Natural killer cell (primary cell): ENCODE results near the gene VPS52. TPM values are rescaled to one million over a fixed set of nuclear protein-coding genes. Genes with fewer than 3 reads are reported as not detected.

Source experiments
- ATAC-seq, 3 donors: fragments of 150-1000 bp in 2 of 3; fragments of 200-7000 bp in 1 of 3; cut with Tn5 transposase; 1 replicate in 1 of 3; 2 replicates in 2 of 3; pipeline ENCODE4 v1.10.0; 2021; ENCODE audit warnings: mild to moderate bottlenecking in 2 of 3, moderate library complexity in 2 of 3
- DNase-seq, 2 donors: peaks; one replicate each; pipeline versions ENCODE4 v3.0.0 to v3.0.0-alpha.2; 2013 to 2021; ENCODE audit warnings: mixed read lengths in 1 of 2
- H3K27ac ChIP-seq: one replicate; pipeline ENCODE4 v1.5.1; 2013; ENCODE audit warnings: mild to moderate bottlenecking, low read length
- H3K27me3 ChIP-seq: one replicate; pipeline ENCODE4 v1.6.1; 2013; ENCODE audit warnings: low read length; ENCODE audit not compliant: control insufficient read depth, insufficient read depth
- H3K36me3 ChIP-seq: one replicate; pipeline ENCODE4 v1.6.1; 2013; ENCODE audit warnings: low read length; ENCODE audit not compliant: control insufficient read depth, insufficient read depth
- H3K4me1 ChIP-seq: one replicate; pipeline ENCODE4 v1.6.1; 2013; ENCODE audit warnings: low read length; ENCODE audit not compliant: control insufficient read depth, insufficient read depth
- H3K4me3 ChIP-seq: one replicate; pipeline ENCODE4 v1.5.1; 2013; ENCODE audit warnings: low read length
- H3K9me3 ChIP-seq: one replicate; pipeline ENCODE4 v1.6.1; 2013; ENCODE audit warnings: low read length; ENCODE audit not compliant: control insufficient read depth, insufficient read depth
- H3K27ac Mint-ChIP-seq, 2 donors: one replicate each; pipeline ENCODE4 v1.8.0; 2022; ENCODE audit warnings: mild to moderate bottlenecking in 2 of 2, mixed read lengths in 2 of 2, moderate library complexity in 1 of 2
- H3K27me3 Mint-ChIP-seq, 2 donors: one replicate each; pipeline ENCODE4 v1.8.0; 2022; ENCODE audit warnings: low read depth in 2 of 2, mixed read lengths in 2 of 2
- H3K36me3 Mint-ChIP-seq: one replicate; pipeline ENCODE4 v1.8.0; 2022; ENCODE audit warnings: mixed read lengths
- H3K4me1 Mint-ChIP-seq, 2 donors: one replicate each; pipeline ENCODE4 v1.8.0; 2022; ENCODE audit warnings: mixed read lengths in 2 of 2
- H3K4me3 Mint-ChIP-seq: one replicate; pipeline ENCODE4 v1.8.0; 2022; ENCODE audit warnings: mild to moderate bottlenecking, moderate library complexity, mixed read lengths
- H3K9me3 Mint-ChIP-seq, 2 donors: one replicate each; pipeline ENCODE4 v1.8.0; 2022; ENCODE audit warnings: mixed read lengths in 2 of 2
- WGBS: methylation state at CpG from one replicate; pipeline ENCODE4 v1.1.7; 2013; ENCODE audit warnings: missing lambda C conversion rate; ENCODE audit not compliant: insufficient coverage; 5-methylcytosine and 5-hydroxymethylcytosine counted together
- intact Hi-C: fragments of 100-400 bp; cut with micrococcal nuclease; formaldehyde crosslinking; loops from one replicate; pipeline ENCODE4 v1.14.2; 2022
- total RNA-seq, 4 donors: library from RNA; stranded (reverse); fragments of 120-200 nt in 1 of 4; gene quantifications; one replicate each; pipeline versions ENCODE4 v1.2.3 to v1.2.4, GENCODE V29; 2013 to 2022
- TF ChIP-seq, protein P1 (sequence below): fragments of 200-600 bp; IDR thresholded peaks from one replicate; pipeline ENCODE4 v1.8.0; 2022; ENCODE audit warnings: antibody characterized with exemption

VPS52 gene
- total RNA-seq, 3 donors from 2014 or later (not counting 1 experiment from before 2014, with no cell fraction given) = 98.0 to 112 (median 99.4) TPM

GRCh38 chr6:33313105-33313708 is 41.5 kb upstream of the VPS52 start:
- peak in 2 of 3 donors; percentile 1 to 2 for ATAC-seq
- peaks cover 52% of the 10 kb centered on the region for H3K4me1 ChIP-seq
- peak overlapping the region; percentile 98 to 99 for H3K27ac Mint-ChIP-seq

GRCh38 chr6:33312361-33313104 is 40.9 kb upstream of the VPS52 start:
- DNase-seq (peak; percentile 75 to 96), ATAC-seq (peak; percentile 46 to 69 (median 49))
- WGBS = 12% methylated on average over 27 of the region's 29 CpGs
- peak overlapping the region; percentile 91 for H3K4me3 ChIP-seq
- peak overlapping the region; percentile 98 to 99 for H3K27ac Mint-ChIP-seq
- H3K36me3 Mint-ChIP-seq = no peaks in the 10 kb centered on the region
- no peaks in the 10 kb centered on the region for H3K27me3 ChIP-seq
- H3K36me3 ChIP-seq = peaks cover 19% of the 10 kb centered on the region
- no peaks in the 10 kb centered on the region for H3K9me3 Mint-ChIP-seq
- H3K4me1 ChIP-seq = peaks cover 48% of the 10 kb centered on the region
- H3K9me3 ChIP-seq = no peaks in the 10 kb centered on the region
- TF ChIP-seq, protein P1, sequence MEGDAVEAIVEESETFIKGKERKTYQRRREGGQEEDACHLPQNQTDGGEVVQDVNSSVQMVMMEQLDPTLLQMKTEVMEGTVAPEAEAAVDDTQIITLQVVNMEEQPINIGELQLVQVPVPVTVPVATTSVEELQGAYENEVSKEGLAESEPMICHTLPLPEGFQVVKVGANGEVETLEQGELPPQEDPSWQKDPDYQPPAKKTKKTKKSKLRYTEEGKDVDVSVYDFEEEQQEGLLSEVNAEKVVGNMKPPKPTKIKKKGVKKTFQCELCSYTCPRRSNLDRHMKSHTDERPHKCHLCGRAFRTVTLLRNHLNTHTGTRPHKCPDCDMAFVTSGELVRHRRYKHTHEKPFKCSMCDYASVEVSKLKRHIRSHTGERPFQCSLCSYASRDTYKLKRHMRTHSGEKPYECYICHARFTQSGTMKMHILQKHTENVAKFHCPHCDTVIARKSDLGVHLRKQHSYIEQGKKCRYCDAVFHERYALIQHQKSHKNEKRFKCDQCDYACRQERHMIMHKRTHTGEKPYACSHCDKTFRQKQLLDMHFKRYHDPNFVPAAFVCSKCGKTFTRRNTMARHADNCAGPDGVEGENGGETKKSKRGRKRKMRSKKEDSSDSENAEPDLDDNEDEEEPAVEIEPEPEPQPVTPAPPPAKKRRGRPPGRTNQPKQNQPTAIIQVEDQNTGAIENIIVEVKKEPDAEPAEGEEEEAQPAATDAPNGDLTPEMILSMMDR = no peak
- H3K27me3 Mint-ChIP-seq = no peaks in the 10 kb centered on the region
- peaks cover 33 to 68% of the 10 kb centered on the region in 2 donors for H3K4me1 Mint-ChIP-seq
- intact Hi-C loops = loop anchor here (2.0 kb wide), 2 partner anchors 14 to 106 kb away; partner anchors contain the start of genes CUTA and RGL2
- H3K4me3 Mint-ChIP-seq = peak overlapping the region; percentile 96
- H3K27ac ChIP-seq = peak overlapping the region; percentile 98

More at GRCh38 chr6:33313105-33313708, 41.5 kb upstream of the VPS52 start:
- H3K27me3 Mint-ChIP-seq = no peaks in the 10 kb centered on the region
- Histone ChIP-seq H3K9me3 (no peaks in the 10 kb centered on the region), H3K4me3 (peak overlapping the region; percentile 91), H3K27me3 (no peaks in the 10 kb centered on the region), H3K36me3 (peaks cover 16% of the 10 kb centered on the region), H3K27ac (peak overlapping the region; percentile 98)
- TF ChIP-seq, protein P1 = no peak
- H3K4me1 Mint-ChIP-seq = peaks cover 38 to 74% of the 10 kb centered on the region in 2 donors
- peaks cover 3% of the 10 kb centered on the region for H3K36me3 Mint-ChIP-seq
- peak; percentile 52 to 63 for DNase-seq
- no peaks in the 10 kb centered on the region for H3K9me3 Mint-ChIP-seq
- peak overlapping the region; percentile 96 for H3K4me3 Mint-ChIP-seq
- intact Hi-C loops = loop anchor here (2.0 kb wide), 2 partner anchors 14 to 106 kb away; partner anchors contain the start of genes CUTA and RGL2
- WGBS = under 1% methylated on average over 33 of the region's 33 CpGs

DNA sequence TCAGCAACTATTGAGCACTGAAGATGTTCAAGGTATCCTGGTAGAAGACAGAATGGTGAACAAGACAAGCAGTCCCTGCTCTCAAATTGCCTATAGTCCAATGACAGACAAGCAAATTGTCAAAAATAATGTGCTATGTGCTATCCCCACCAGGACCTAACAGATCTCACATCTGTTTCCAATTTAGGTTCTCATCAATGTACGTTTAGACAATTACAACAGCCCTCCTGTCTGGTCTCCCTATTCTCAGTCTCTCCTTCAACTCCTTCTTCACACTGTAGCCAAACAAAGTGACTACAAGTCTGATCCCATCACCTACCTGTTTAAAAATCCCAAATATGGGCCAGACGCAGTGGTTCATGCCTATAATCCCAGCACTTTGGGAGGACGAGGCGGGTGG is 34.7 kb upstream of the VPS52 start:
- Histone ChIP-seq H3K27me3 (no peaks in the 10 kb centered on the region), H3K9me3 (no peaks in the 10 kb centered on the region), H3K36me3 (peaks cover 53% of the 10 kb centered on the region), H3K4me3 (no peak overlapping the region), H3K27ac (no peak overlapping the region), H3K4me1 (peaks cover 19% of the 10 kb centered on the region)
- H3K4me3 Mint-ChIP-seq = no peak overlapping the region
- H3K9me3 Mint-ChIP-seq = no peaks in the 10 kb centered on the region
- intact Hi-C loops = no loop called here
- DNase-seq = no peak
- ATAC-seq = no peak
- peaks cover 27 to 50% of the 10 kb centered on the region in 2 donors for H3K4me1 Mint-ChIP-seq
- H3K27me3 Mint-ChIP-seq = no peaks in the 10 kb centered on the region
- no peaks in the 10 kb centered on the region for H3K36me3 Mint-ChIP-seq
- TF ChIP-seq, protein P1 = no peak
- 94% methylated on average over 4 of the region's 4 CpGs for WGBS
- H3K27ac Mint-ChIP-seq = no peak overlapping the region
